Measurements from ENCODE around the gene SLC19A2. TPM values are rescaled to one million over a fixed set of nuclear protein-coding genes. Genes with fewer than 3 reads are reported as not detected.
A peak's percentile ranks its signal among the peaks of the same experiment; 100 is the strongest.

The SLC19A2 gene
- total RNA-seq, 1 experiment from 2014 or later = 4.9 TPM

DNA sequence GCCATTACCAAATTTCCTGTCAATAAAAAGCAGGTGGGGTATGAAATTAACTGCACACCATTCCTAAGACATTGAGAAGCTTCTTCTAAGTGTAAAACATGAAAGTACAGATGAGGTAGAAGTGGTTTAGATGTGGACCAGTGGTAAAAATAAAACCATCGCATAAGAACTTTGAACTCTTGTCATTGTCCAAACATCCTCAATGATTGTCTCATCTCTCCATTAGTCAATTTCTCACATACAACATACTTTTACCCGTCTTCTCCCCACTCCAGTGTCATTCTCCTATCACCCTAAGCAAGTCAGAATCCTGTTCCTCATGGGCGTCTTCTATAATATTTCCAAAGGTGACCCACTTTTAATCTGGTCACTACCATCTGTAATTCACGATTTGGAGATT is 24.3 kb upstream of the SLC19A2 start:
- H3F3A ChIP-seq (ENCODE audit: insufficient read depth, low read depth) = peaks cover 22% of the 10 kb centered on the region
- H3K27ac ChIP-seq = no peak overlapping the region
- no peaks in the 10 kb centered on the region for H3K9me2 ChIP-seq (ENCODE audit: insufficient read depth)
- CTCF ChIA-PET = interaction anchor here (1.2 kb wide), 1 partner anchor 19 kb away, joined by 3 read pairs; no protein-coding TSS in a partner anchor
- no peak overlapping the region for H2AFZ ChIP-seq
- no TSS peak for BruUV-seq (replicated peaks)
- H3K4me1 ChIP-seq (replicated peaks; ENCODE audit: insufficient read depth) = peaks cover 30% of the 10 kb centered on the region
- H3K4me2 ChIP-seq = no peak overlapping the region
- intact Hi-C loops (cut with micrococcal nuclease; ENCODE audit: unreplicated experiment) = no loop called here
- no peaks in the 10 kb centered on the region for H3K36me3 ChIP-seq (ENCODE audit: low read depth)
- DNase-seq = no peak
- POLR2A ChIA-PET (ENCODE audit: unreplicated experiment) = no interaction called here
- H3K9me3 ChIP-seq (ENCODE audit: insufficient read depth, low read depth) = 0 out of 2 replicates have a peak, but pooled peaks cover 4% of the 10 kb centered on the region
- H3K27me3 ChIP-seq (ENCODE audit: insufficient read depth, low read depth) = no peaks in the 10 kb centered on the region
- TF ChIP-seq, protein P1, sequence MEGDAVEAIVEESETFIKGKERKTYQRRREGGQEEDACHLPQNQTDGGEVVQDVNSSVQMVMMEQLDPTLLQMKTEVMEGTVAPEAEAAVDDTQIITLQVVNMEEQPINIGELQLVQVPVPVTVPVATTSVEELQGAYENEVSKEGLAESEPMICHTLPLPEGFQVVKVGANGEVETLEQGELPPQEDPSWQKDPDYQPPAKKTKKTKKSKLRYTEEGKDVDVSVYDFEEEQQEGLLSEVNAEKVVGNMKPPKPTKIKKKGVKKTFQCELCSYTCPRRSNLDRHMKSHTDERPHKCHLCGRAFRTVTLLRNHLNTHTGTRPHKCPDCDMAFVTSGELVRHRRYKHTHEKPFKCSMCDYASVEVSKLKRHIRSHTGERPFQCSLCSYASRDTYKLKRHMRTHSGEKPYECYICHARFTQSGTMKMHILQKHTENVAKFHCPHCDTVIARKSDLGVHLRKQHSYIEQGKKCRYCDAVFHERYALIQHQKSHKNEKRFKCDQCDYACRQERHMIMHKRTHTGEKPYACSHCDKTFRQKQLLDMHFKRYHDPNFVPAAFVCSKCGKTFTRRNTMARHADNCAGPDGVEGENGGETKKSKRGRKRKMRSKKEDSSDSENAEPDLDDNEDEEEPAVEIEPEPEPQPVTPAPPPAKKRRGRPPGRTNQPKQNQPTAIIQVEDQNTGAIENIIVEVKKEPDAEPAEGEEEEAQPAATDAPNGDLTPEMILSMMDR (conservative IDR thresholded peaks at IDR 0.05) = no peak
- TF ChIP-seq EZH2 (IDR thresholded peaks at IDR 0.05; ENCODE audit: low read depth) = no peak
- no peaks in the 10 kb centered on the region for H3K79me2 ChIP-seq (ENCODE audit: low read depth)
- H3K4me3 ChIP-seq = no peak overlapping the region
- H4K20me1 ChIP-seq (ENCODE audit: insufficient read depth) = no peaks in the 10 kb centered on the region

DNA sequence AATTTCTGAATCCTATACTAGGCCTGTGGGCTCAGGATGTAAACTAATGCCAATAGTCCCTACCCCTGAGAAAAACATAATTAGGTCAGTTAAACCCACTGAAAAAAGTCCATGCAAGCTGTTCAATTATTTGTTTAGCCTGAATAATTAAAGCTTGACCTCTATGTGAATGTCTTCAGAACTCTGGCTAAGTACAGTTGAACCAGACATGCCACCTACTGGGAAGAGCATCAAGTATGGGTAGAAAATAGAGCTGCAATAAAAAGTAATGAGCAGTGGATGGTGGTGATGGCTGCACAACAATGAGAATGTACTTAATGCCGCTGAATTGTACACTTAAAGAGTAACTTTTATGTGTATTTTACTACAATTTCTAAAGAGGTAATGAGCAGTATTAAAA is 23.6 kb upstream of the SLC19A2 start:
- Histone ChIP-seq H4K20me1 (ENCODE audit: insufficient read depth) (no peaks in the 10 kb centered on the region), H3K79me2 (ENCODE audit: low read depth) (no peaks in the 10 kb centered on the region), H3K27ac (no peak overlapping the region), H3K36me3 (ENCODE audit: low read depth) (no peaks in the 10 kb centered on the region), H3K9me3 (ENCODE audit: insufficient read depth, low read depth) (no peaks in the 10 kb centered on the region), H3K9me2 (ENCODE audit: insufficient read depth) (no peaks in the 10 kb centered on the region), H2AFZ (no peak overlapping the region), H3F3A (ENCODE audit: insufficient read depth, low read depth) (peaks cover 22% of the 10 kb centered on the region), H3K4me3 (no peak overlapping the region), H3K4me1 (replicated peaks; ENCODE audit: insufficient read depth) (peaks cover 30% of the 10 kb centered on the region), H3K27me3 (ENCODE audit: insufficient read depth, low read depth) (no peaks in the 10 kb centered on the region), H3K4me2 (no peak overlapping the region)
- intact Hi-C loops (cut with micrococcal nuclease; ENCODE audit: unreplicated experiment) = no loop called here
- no peak for DNase-seq
- TF ChIP-seq, protein P1 (conservative IDR thresholded peaks at IDR 0.05) = no peak
- TF ChIP-seq EZH2 (IDR thresholded peaks at IDR 0.05; ENCODE audit: low read depth) = no peak
- ChIA-PET CTCF (interaction anchor here (1.2 kb wide), 1 partner anchor 20 kb away, joined by 3 read pairs; no protein-coding TSS in a partner anchor), POLR2A (ENCODE audit: unreplicated experiment) (no interaction called here)
- BruUV-seq (replicated peaks) = no TSS peak

DNA sequence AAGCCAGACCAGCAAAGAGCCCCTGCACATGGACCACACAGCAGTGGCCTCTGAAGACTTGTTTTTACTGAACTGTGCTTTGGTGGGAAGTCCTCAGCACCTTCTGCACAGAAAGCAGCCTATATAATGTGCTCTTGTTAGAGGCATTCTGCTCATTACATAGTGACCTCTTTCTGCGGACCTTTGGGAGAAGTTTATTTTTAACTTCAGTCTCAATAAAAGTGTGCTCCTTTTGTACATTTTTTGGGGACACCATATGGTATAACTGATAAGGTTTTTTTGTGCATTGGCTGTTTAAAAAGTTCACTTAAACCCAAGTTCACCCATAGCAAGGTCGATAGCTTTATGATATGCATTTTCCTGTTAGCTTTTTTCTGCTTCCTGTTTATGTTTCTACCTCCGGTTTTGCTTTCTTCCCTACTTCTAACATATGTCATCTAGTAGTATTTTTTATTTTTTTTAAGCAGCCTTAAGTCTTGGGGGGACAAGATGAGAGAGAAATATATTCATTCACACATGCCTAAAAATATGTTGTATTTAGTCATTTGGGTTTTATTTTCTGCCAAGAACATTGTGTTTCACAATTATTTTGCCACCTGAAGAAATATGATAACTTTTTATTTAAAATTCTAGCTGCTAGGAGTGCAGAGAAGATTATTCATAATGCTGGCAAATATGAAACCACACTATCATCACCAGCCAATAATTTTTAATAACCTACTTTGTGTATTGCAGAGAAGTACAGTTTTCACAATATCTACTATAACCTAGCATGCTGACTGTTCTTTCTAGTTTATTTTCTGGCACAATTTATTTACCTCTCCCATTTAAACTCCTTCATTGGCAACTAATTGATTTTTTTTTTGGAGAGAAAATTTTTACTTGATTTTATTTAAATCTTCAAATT is 22.9 kb upstream of the SLC19A2 start:
- no peaks in the 10 kb centered on the region for H3K79me2 ChIP-seq (ENCODE audit: low read depth)
- peaks cover 22% of the 10 kb centered on the region for H3F3A ChIP-seq (ENCODE audit: insufficient read depth, low read depth)
- no peaks in the 10 kb centered on the region for H3K9me3 ChIP-seq (ENCODE audit: insufficient read depth, low read depth)
- no peak overlapping the region for H3K4me3 ChIP-seq
- POLR2A ChIA-PET (ENCODE audit: unreplicated experiment) = interaction anchor here (0.7 kb wide), 1 partner anchor 71 kb away, joined by 4 read pairs; no protein-coding TSS in a partner anchor
- H3K27ac ChIP-seq = no peak overlapping the region
- H4K20me1 ChIP-seq (ENCODE audit: insufficient read depth) = no peaks in the 10 kb centered on the region
- no peak overlapping the region for H3K4me2 ChIP-seq
- BruUV-seq (replicated peaks) = no TSS peak
- H3K4me1 ChIP-seq (replicated peaks; ENCODE audit: insufficient read depth) = peaks cover 29% of the 10 kb centered on the region
- intact Hi-C loops (cut with micrococcal nuclease; ENCODE audit: unreplicated experiment) = no loop called here
- no peaks in the 10 kb centered on the region for H3K9me2 ChIP-seq (ENCODE audit: insufficient read depth)
- no peaks in the 10 kb centered on the region for H3K36me3 ChIP-seq (ENCODE audit: low read depth)
- H3K27me3 ChIP-seq (ENCODE audit: insufficient read depth, low read depth) = no peaks in the 10 kb centered on the region
- no peak for TF ChIP-seq EZH2 (IDR thresholded peaks at IDR 0.05; ENCODE audit: low read depth)
- TF ChIP-seq, protein P1 (conservative IDR thresholded peaks at IDR 0.05) = no peak
- H2AFZ ChIP-seq = peak overlapping the region; percentile 66; the same call in 1 of the 2 replicates
- DNase-seq = no peak
- CTCF ChIA-PET = no interaction called here

Measured in PC-9 (cell line).